Measurements from ENCODE around the gene SRPK1. TPM values are rescaled to one million over a fixed set of nuclear protein-coding genes. Genes with fewer than 3 reads are reported as not detected.

SRPK1 gene
- total and polyA plus RNA-seq, 2 of the 8 experiments (the other 6 are each of a cell fraction or from before 2014, with no cell fraction given): 25.7 to 116 TPM

- Histone ChIP-seq H3K14ac (ENCODE audit: insufficient read length) (no peak overlapping the region), H2BK20ac (ENCODE audit: low read length) (no peak overlapping the region), H3K23ac (ENCODE audit: insufficient read length) (no peak overlapping the region), H2BK5ac (ENCODE audit: low read depth, low read length) (no peak overlapping the region), H2BK120ac (replicated peaks; ENCODE audit: low read depth, low read length) (no peak overlapping the region), H3K79me2 (ENCODE audit: control insufficient read depth in 1 of 2, insufficient read depth in 2 of 2, low read length in 2 of 2) (peaks cover 3 to 68% of the 10 kb centered on the region in 2 experiments; a peak in 2 of 4 replicates), H2AFZ (ENCODE audit: low read length) (no peak overlapping the region), H3K27me3 (replicated peaks in 1 of 4; ENCODE audit: control insufficient read depth in 3 of 4, extremely low read depth in 1 of 4, insufficient read depth in 3 of 4, low read length in 3 of 4) (no peaks in the 10 kb centered on the region), H2AK5ac (ENCODE audit: low read depth, low read length) (no peak overlapping the region), H3K23me2 (ENCODE audit: low read depth, low read length) (no peaks in the 10 kb centered on the region; the same call in 1 of the 2 replicates), H3K56ac (replicated peaks; ENCODE audit: insufficient read length, low read depth, low read length) (no peak overlapping the region), H4K5ac (ENCODE audit: insufficient read length, low read depth, low read length) (no peak overlapping the region), H2BK12ac (ENCODE audit: low read depth, low read length) (no peak overlapping the region), H3K18ac (ENCODE audit: extremely low read depth, low read length) (no peak overlapping the region), H3K4me2 (ENCODE audit: insufficient read depth in 1 of 2, low read depth in 2 of 2, low read length in 2 of 2) (no peak overlapping the region), H3K4me1 (replicated peaks in 1 of 4; ENCODE audit: control insufficient read depth in 3 of 4, insufficient read depth in 4 of 4, low read length in 3 of 4) (peaks cover 0 to 6% (median 3%) of the 10 kb centered on the region in 4 experiments; a peak in 2 of 7 replicates), H4K8ac (ENCODE audit: extremely low read depth, insufficient read depth, low read length) (no peak overlapping the region), H3K4ac (replicated peaks; ENCODE audit: insufficient read length, low read depth, low read length) (no peak overlapping the region), H3K27ac (ENCODE audit: low read depth, low read length) (no peak overlapping the region), H4K91ac (replicated peaks; ENCODE audit: insufficient read length, low read length) (no peak overlapping the region), H3K9me3 (ENCODE audit: insufficient read depth in 2 of 2, low read depth in 1 of 2, low read length in 1 of 2) (no peaks in the 10 kb centered on the region), H3K36me3 (ENCODE audit: control insufficient read depth in 2 of 4, insufficient read depth in 4 of 4, low read length in 3 of 4) (peaks cover 0 to 12% (median 8%) of the 10 kb centered on the region in 4 experiments; a peak in 3 of 8 replicates), H2BK15ac (ENCODE audit: low read length) (no peak overlapping the region), H3K9ac (replicated peaks in 1 of 4; ENCODE audit: extremely low read depth in 1 of 4, low read depth in 3 of 4, low read length in 3 of 4) (no peak overlapping the region), H4K20me1 (replicated peaks in 1 of 2; ENCODE audit: control insufficient read depth in 1 of 2, insufficient read depth in 2 of 2, low read length in 2 of 2) (peaks cover 7 to 8% of the 10 kb centered on the region in 2 experiments), H3K79me1 (ENCODE audit: low read depth, low read length) (no peaks in the 10 kb centered on the region; the same call in 1 of the 2 replicates), H3K4me3 (ENCODE audit: extremely low read depth in 1 of 4, insufficient read depth in 2 of 4, low read depth in 3 of 4, low read length in 4 of 4) (no peak overlapping the region)
- CTCF ChIA-PET (ENCODE audit: partially characterized antibody): interaction anchor here (0.7 kb wide), 1 partner anchor 38 kb away, joined by 4 read pairs; no protein-coding TSS in a partner anchor
- 83% methylated on average over 6 of the region's 6 CpGs; no CpG with 5 or more reads in 1 of the 2 experiments for WGBS, 2 experiments (ENCODE audit: extremely low coverage in 1 of 2, insufficient coverage in 1 of 2, insufficient read length in 1 of 2, insufficient replicate concordance in 2 of 2, low coverage in 1 of 2, low lambda C conversion rate in 2 of 2, missing lambda C conversion rate in 1 of 2)
- FAIRE-seq: no peak
- DNase-seq (ENCODE audit: low read depth in 1 of 2, low spot score in 2 of 2): no peak
- POLR2A ChIA-PET (ENCODE audit: partially characterized antibody): interaction anchor here (0.5 to 1.2 kb wide), 5 partner anchors 19 to 133 kb away, joined by 3 to 4 read pairs (median 4); no protein-coding TSS in a partner anchor
- TF ChIP-seq GABPA (IDR thresholded peaks at IDR 0.05; ENCODE audit: borderline replicate concordance, insufficient read depth, low read length) (no peak), RNF2 (IDR thresholded peaks at IDR 0.05; ENCODE audit: borderline replicate concordance, low read depth, low read length, missing control alignments, poor library complexity, severe bottlenecking) (no peak), SUZ12 (IDR thresholded peaks at IDR 0.05; ENCODE audit: low read length) (no peak), POLR2AphosphoS5 (IDR thresholded peaks at IDR 0.05; ENCODE audit: low read depth, low read length) (no peak), TAF7 (optimal IDR thresholded peaks at IDR 0.05; ENCODE audit: borderline replicate concordance, low read depth, low read length) (no peak), EP300 (IDR thresholded peaks at IDR 0.05; ENCODE audit: borderline replicate concordance in 1 of 2, low read depth in 2 of 2, low read length in 2 of 2) (no peak), PHF8 (conservative IDR thresholded peaks at IDR 0.05; ENCODE audit: low read depth, low read length) (no peak), ASH2L (IDR thresholded peaks at IDR 0.05; ENCODE audit: low read length) (no peak), SRF (IDR thresholded peaks at IDR 0.05; ENCODE audit: low read depth, low read length) (no peak), JUND (IDR thresholded peaks at IDR 0.05; ENCODE audit: low read length) (no peak), TEAD4 (IDR thresholded peaks at IDR 0.05; ENCODE audit: low read depth, low read length) (no peak), CEBPB (IDR thresholded peaks at IDR 0.05; ENCODE audit: low read depth, low read length) (no peak)
- TF ChIP-seq, protein P1, sequence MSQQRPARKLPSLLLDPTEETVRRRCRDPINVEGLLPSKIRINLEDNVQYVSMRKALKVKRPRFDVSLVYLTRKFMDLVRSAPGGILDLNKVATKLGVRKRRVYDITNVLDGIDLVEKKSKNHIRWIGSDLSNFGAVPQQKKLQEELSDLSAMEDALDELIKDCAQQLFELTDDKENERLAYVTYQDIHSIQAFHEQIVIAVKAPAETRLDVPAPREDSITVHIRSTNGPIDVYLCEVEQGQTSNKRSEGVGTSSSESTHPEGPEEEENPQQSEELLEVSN (IDR thresholded peaks at IDR 0.05): no peak
Measured at GRCh38 chr6:35893246-35893645, 27.7 kb downstream of the SRPK1 start.
